GM21786 (cell line): Measurements from ENCODE around the gene ACSF3.

Experiments used
- ATAC-seq: cut with Tn5 transposase; IDR thresholded peaks from one replicate; pipeline ENCODE4 v1.9.1; 2021; ENCODE audit not compliant: unreplicated experiment

ACSF3 gene

GRCh38 chr16:89197633-89198416 is 104.2 kb downstream of the ACSF3 start:
- ATAC-seq, result no peak

- no peak for ATAC-seq
Measured at GRCh38 chr16:89198417-89199240, 105.0 kb downstream of the ACSF3 start.

- no peak for ATAC-seq
Measured at GRCh38 chr16:89199241-89200123, 105.8 kb downstream of the ACSF3 start.

GRCh38 chr16:89200124-89200849 is 106.6 kb downstream of the ACSF3 start, which contains the start of gene SLC22A31:
Gene SLC22A31, minus strand, starts transcription at chr16:89200537. Its CDS starts 36 bp downstream, at chr16:89200501.
- no peak for ATAC-seq

GRCh38 chr16:89200850-89201411 is 107.3 kb downstream of the ACSF3 start:
- ATAC-seq, result no peak

GRCh38 chr16:89201439-89202377 is 108.1 kb downstream of the ACSF3 start:
- no peak for ATAC-seq

GRCh38 chr16:89202422-89203215 is 109.0 kb downstream of the ACSF3 start:
- no peak for ATAC-seq
